PC-9 (cell line): ENCODE data around the gene RBM15B.

Source experiments
- EZH2 ChIP-seq: fragments of 200-600 bp; sonication (generic); IDR thresholded peaks from 2 replicates; pipeline ENCODE4 v1.8.0; 2017; ENCODE audit warnings: antibody characterized with exemption, low read depth
- TF ChIP-seq, protein P1 (sequence below): fragments of 200-600 bp; sonication (generic); conservative IDR thresholded peaks from 2 replicates; pipeline ENCODE4 v1.6.1; 2017; ENCODE audit warnings: mixed run types, antibody characterized with exemption, mild to moderate bottlenecking, moderate library complexity

DNA sequence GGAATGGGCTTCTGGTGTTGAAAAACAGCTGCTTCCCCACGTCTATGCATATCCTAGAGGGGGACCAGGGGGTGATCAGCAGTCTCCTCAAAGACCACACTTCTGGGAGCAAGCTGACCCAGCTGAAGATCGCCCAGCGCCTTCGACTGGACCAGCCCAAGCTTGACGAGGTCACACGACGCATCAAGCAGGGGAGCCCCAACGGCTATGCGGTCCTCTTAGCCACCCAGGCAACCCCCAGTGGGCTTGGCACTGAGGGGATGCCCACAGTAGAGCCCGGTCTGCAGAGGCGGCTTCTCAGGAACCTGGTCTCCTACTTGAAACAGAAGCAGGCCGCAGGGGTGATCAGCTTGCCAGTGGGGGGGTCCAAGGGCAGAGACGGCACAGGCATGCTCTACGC lies 2.5 kb downstream of the RBM15B start:
- TF ChIP-seq, protein P1, sequence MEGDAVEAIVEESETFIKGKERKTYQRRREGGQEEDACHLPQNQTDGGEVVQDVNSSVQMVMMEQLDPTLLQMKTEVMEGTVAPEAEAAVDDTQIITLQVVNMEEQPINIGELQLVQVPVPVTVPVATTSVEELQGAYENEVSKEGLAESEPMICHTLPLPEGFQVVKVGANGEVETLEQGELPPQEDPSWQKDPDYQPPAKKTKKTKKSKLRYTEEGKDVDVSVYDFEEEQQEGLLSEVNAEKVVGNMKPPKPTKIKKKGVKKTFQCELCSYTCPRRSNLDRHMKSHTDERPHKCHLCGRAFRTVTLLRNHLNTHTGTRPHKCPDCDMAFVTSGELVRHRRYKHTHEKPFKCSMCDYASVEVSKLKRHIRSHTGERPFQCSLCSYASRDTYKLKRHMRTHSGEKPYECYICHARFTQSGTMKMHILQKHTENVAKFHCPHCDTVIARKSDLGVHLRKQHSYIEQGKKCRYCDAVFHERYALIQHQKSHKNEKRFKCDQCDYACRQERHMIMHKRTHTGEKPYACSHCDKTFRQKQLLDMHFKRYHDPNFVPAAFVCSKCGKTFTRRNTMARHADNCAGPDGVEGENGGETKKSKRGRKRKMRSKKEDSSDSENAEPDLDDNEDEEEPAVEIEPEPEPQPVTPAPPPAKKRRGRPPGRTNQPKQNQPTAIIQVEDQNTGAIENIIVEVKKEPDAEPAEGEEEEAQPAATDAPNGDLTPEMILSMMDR, result no peak
- TF ChIP-seq EZH2, result no peak
